Pons (tissue), 1 donor: Measurements from ENCODE around the gene PPP1R14C.

ENCODE experiments used
- DNase-seq: peaks from one replicate; pipeline ENCODE4 v3.0.0-alpha.2; 2016; ENCODE audit warnings: low spot score

Gene PPP1R14C

DNA sequence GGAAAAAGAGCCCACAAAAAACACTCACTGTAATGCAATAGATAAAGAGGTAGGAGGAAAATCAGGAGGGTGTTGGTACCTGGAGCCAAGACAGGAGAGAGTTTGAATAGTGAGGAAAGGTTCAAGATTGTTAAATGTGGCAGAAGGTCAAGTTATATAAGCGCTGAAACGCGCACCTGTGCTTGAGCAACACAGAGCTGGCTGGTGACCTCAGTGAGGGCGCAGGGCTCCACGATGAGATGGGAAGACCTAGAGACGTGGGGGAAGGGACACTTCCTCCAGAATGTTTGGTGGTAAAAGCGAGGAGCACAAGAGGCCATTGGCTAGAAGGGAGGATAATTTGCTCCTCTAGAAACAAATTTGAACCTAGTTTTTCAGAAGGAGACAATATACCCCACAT lies 4.2 kb upstream of the PPP1R14C start:
- no peak for DNase-seq

GRCh38 chr6:150139533-150139932 lies 3.3 kb upstream of the PPP1R14C start:
- DNase-seq: no peak

DNA sequence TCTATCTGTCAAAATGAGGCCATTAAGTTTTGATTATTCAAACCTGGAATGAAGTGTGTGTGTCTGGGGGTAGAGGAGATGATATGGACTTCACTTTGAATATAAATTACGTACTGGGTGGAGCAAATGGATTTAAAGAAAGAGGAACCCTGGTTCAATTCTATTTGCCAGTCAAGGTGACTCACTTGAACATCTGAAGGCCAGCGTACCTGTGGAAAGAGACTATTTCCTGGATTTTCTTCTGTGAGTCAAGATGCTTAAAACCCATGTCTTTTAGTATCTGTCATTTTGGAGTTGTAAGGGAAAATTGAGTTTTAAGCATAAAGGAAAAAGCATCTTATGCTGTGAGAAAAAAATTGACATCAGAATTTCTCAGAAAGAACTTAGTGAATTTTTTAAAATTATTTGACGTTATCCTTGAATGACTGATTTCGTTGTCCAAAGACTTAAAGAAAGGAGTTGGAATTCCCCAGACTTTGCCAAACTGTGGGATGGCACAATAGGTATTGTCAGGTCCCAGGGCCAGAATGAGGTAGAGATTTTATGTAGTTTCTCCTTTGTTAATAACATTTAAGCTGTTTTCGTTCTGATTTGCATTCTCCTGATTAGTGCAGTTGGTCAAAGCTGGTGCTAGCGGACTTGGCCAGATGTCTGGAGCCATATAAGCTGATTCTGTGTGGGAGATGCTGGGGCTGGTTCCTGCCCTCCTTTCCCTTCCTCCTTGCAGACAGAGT lies 2.4 kb upstream of the PPP1R14C start:
- no peak for DNase-seq

DNA sequence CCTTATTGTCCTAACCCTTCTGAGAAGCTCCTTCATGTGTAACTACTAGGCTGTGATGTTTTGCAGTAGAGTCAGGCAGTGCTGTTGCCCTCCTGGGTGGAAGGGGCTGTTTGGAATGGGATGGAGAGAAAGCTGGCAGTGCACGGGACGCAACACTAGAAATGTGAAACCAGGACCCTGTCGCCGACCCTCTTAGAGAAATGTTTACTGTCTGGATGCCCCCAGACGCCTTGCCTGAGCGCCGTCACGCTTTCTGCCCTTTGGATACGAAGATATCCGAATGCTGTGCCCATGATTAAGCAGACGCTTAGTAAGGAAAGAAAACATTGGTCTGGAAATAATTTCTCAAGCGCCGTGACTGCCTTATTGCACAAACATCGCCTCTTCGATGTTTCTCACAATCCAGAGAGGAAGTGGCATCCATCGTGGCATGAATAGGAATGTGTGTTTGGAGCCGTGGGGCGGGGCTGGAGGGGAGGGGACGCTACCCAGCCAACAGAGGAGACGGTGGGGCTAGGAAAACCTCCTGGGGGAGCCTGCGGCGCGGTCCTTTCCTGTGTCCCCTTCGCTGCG lies 661 bp upstream of the PPP1R14C start:
- no peak for DNase-seq

GRCh38 chr6:150143516-150144293 lies 861 bp downstream of the PPP1R14C start:
- DNase-seq: no peak

DNA sequence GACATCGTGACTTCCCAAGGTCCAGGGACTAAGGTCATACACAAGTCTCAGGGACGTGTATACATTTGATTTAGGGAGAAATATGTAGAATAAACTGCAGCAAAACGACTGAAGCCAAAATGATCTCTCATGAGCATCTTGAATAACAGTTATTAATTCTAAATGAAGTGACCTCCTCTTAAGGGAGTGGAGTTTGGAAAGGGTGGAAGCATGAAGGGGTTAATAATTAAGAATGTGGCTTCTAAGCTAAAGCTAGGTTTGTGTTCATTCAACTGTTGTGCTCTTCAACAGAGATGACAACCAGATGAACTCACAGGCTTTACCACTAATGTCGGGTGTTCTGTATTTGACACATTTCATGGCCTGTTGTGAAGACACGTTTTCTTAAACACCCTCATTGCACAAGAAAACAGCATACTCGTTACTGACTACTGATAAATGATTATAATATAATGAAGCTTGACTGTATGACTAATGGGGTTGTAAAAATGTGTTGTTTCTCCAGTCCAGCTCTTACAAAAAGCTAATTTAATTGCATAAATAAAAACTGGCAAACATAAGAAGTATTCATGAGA lies 1.5 kb downstream of the PPP1R14C start:
- DNase-seq: no peak

DNA sequence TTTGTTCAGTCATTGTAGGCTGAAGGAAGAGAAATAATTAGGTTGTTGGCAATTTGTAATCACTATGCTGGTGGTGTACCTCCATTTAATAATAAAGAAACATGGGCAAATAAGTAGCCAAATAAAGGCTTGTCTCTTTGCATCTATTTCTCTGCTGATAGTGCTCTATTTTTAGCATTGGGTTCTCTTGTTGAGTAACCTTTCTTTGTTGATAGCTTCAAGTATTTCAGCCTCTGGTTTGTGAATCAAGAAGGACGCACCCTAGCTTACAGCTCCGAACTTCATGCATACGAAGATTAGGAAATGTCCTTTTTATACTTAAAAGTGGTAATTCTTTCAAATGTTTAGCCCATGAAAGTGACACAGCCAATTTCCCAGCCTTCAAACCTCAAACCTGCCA lies 2.6 kb downstream of the PPP1R14C start:
- DNase-seq: no peak

DNA sequence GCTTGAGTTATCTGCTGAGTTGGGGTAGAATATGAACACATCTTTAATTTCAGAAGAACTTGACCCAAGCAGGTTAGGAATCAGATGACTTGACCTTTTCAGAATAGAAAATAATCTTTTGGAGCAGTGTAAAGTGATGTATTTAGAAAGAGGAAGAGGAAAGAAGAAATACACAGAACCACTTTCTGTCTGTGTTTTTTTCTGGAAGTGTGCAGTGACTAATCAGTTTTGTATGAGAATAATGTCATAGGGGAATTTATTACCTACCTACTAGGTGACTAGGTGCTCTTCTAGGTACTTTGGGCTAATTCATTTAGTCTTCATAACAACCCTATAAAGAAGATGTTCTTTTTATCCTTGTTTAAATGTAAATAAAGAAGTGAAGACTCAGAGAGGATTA lies 3.0 kb downstream of the PPP1R14C start:
- DNase-seq: peak; percentile 40

- DNase-seq: no peak
Observed at GRCh38 chr6:150146436-150146835, 3.6 kb downstream of the PPP1R14C start.

DNA sequence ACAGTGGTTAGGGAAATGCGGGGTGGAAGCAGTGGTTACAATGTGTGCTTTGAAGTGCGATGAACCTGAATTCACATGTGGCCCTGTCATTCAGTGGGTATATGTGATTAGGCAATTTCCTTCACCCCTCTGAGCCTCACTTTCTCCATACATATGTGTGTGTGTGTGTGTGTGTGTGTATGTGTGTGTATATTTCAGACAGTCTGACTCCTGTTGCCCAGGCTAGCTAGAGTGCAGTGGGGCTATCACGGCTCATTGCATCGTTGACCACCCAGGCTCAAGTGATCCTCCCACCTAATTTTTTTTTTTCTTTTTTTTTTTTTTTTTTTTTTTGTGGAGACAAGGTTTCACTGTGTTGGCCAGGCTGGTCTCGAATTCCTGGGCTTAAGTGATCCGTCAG lies 6.3 kb downstream of the PPP1R14C start:
- DNase-seq: no peak

GRCh38 chr6:150150458-150150820 lies 7.6 kb downstream of the PPP1R14C start:
- DNase-seq: no peak

DNA sequence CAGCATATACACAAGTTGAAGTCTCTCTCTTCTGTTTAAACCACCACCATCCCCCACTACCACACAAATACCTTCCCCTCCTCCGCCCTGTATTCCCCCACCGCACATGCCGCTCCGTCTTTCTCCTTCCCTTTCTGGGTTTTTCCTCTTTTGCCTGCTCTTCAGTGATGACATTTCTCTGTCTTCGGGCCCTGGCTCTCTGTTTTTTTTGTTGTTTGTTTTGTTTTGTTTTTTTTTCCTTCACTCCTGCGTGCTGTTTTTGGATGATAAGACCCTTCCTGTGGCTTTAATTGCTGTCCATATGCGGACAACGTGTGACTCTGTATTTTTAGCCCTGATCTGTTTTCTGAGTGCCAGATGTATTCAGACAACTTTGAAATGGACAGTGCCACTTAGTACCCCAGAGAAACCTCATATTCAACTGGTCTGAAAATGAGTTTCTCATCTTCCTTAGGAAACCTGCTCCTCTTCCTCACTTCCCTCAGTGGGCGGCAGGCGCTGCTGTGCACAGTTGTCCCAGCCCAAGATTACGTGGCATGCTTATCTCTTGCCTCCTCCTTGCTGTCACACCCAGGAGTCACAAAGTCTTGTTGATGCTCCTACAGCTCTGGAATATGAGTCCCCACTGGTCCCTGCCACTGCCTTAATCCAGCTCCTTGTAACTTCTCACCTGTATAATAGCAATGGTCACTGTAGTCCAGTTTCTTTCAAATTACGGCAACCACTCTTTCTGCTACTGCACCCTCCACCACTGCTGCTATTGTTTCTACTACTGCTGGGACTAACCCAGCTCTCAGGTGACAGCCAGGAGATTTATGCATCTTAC lies 8.2 kb downstream of the PPP1R14C start:
- no peak for DNase-seq

DNA sequence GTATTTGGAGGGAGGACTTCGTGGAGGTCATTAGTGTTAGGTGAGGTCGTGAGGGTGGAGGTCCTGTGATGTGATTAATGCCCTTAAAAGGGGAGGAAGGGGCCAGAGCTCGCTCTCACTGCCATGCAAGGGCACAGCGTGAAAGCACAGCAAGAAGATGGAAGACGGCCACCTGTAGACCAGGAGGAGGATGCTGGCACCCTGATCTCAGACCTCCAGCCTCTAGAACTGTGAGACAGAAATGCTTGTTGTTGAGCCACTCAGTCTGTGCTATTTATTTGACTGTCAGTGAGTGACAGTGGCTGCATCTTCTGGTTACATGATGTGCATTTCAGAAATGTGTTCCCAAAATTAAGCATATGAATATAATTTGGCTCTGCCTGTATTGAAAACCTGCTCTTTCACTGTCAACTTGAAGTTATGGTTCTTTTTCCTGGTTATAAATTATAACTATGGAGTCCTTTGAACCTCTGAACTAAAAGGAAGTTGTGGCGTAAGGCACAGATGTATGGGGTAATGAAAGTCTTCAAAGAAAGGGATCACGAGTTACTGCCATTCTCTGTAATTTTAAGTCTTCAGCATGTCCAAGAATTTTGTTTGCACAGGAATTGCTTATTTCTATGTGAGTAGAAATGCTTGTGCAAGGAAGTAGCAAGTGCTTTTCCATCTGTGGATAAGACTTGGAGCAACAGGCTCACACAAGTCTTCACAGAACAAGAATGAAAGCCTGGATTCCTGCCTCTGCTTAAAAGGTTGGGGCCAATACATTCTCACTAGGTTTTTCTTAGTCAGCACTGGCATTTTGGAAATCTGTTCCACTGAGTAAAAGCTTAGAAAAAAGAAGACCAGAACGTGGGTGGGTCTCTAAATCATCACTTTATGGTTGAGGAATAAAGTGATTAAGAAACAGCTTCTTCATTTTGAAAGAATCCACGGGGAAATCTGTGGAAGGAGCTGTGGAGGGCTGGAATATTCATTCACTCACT lies 10.3 kb downstream of the PPP1R14C start:
- DNase-seq: no peak

DNA sequence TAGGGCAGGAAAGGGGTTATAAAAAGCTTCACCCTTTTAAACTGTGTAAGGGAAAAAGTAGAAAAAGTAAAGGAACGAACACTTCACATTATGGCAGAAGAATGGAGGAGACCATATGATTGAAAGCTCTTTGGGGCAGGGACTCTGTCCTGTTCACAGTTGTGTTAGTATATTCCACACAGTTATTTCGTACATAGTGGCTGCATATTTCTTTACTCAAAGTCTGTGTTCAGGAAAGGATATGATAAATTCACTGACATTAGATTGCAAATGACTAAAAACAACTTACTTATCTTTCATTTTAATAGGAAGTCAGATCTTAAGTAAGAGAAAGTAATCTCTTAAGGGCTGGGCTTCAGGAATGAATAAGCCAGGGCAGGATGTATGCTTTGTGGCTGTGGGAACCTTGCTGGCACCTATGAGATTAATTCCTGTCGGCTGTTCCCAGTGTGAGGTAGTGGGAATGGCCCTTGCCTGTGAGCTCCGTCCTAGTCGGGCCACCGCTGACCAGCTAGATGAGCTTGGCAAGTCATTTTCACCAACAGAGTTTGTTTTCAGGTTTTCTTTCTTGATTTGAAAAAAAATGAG lies 11.2 kb downstream of the PPP1R14C start:
- no peak for DNase-seq

DNA sequence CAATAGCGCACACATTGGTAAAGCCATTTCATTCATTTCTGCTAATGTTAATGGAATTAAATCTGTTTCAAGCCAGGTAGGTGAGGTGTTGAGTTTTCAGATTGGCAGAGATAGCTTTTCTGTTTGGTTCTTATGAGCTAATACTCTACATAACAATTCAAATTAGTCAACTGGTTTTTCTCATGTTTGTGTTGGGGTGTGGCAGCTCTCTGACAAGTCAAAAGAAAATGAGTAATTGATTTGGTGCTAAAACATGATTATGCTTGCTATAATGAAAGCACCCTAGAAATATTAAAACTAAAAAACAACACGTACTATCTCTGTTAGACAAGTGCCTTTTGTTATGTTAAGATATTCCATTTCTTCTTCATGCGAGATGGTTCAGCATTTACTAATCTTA lies 13.6 kb downstream of the PPP1R14C start:
- DNase-seq: no peak

- DNase-seq: no peak
Observed at GRCh38 chr6:150157081-150157480, 14.2 kb downstream of the PPP1R14C start.

DNA sequence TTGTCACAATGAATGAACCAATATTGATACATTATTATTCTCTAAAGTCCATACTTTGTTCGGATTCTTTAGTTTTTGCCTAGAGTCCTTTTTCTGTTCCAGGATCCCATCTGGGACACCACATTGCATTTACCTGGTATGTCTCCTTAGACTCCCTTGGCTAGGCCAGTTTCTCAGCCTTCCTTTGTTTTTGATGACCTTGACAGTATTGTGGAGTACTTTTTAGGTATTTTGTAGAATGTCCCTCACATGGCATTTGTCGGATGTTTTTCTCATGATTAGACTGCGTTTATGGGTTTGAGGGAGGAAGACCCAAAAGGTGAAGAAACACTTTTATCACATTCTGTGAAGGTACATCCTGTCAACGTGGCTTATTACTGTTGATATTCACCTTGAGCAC lies 16.9 kb downstream of the PPP1R14C start:
- DNase-seq: no peak

DNA sequence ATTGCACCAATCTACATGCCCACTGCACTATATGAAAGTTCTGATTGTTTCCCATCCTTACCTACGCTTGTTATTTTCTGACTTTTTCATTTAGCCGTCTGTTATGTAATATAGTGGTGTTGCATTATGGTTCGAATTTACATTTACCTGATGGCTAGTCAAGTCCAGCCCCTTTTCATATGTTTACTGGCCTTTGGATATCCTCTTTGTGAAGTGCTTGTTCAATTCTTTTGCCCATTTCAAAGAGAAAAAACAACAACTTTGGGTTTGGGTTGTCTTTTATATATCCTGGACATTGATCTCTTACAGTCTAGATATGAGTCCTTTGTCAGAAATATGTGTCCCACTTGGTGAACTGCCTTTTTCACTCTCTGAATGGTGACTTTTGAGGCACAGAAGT lies 21.1 kb downstream of the PPP1R14C start:
- DNase-seq: no peak

- DNase-seq: no peak
Observed at GRCh38 chr6:150165020-150165702, 22.3 kb downstream of the PPP1R14C start.

DNA sequence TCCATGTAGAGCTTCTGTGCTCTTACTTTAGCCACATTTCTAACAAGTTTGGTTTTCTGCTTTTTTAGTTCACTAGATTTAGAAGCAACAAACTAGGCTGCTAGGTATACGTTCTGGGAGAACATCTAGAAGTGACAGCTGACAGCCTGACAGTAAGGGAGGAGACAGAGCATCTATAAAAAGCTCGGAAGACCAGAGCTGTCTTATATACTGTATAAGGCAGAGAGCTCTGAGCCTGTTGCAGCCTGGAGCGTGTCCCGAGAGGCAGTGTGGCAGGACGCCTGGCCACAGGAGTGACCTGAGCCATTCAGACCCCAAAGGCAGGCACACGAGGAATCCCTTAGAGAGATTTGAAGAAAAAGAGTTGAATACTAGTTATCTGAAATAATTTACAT lies 24.6 kb downstream of the PPP1R14C start:
- DNase-seq: no peak
